DMS79 (cell line): Measurements from ENCODE around the gene ABCB8.

Source experiments
- DNase-seq: peaks from one replicate; lab custom pipeline; 2025; lab: John Stamatoyannopoulos, UW

The ABCB8 gene

GRCh38 chr7:151057989-151058780, 29.9 kb downstream of the ABCB8 start:
- DNase-seq, result peak; percentile 98

- DNase-seq, result peak; percentile 51
Observed at GRCh38 chr7:151058781-151059366, 30.6 kb downstream of the ABCB8 start.

GRCh38 chr7:151059367-151060112, 31.3 kb downstream of the ABCB8 start, which contains the start of gene SLC4A2:
SLC4A2 (plus strand) TSS chr7:151059589; CDS start chr7:151061988, 2,399 bp downstream.
- no peak for DNase-seq

GRCh38 chr7:151060113-151060415, 31.8 kb downstream of the ABCB8 start:
- DNase-seq, result no peak

- no peak for DNase-seq
Observed at GRCh38 chr7:151060416-151061212, 32.4 kb downstream of the ABCB8 start.

- no peak for DNase-seq
Observed at GRCh38 chr7:151061213-151062110, 33.2 kb downstream of the ABCB8 start.

- no peak for DNase-seq
Observed at GRCh38 chr7:151062111-151062398, 33.8 kb downstream of the ABCB8 start.

GRCh38 chr7:151062399-151063211, 34.4 kb downstream of the ABCB8 start:
- DNase-seq, result no peak

- DNase-seq, result no peak
Observed at GRCh38 chr7:151063212-151063561, 34.9 kb downstream of the ABCB8 start.

- no peak for DNase-seq
Observed at GRCh38 chr7:151064454-151064853, 36.2 kb downstream of the ABCB8 start.

- no peak for DNase-seq
Observed at GRCh38 chr7:151064993-151065392, 36.7 kb downstream of the ABCB8 start.

- DNase-seq, result no peak
Observed at GRCh38 chr7:151065516-151065915, 37.3 kb downstream of the ABCB8 start.

GRCh38 chr7:151066273-151066974, 38.2 kb downstream of the ABCB8 start:
- no peak for DNase-seq

GRCh38 chr7:151068069-151068773, 40.0 kb downstream of the ABCB8 start:
- DNase-seq, result no peak

GRCh38 chr7:151069841-151070573, 41.8 kb downstream of the ABCB8 start:
- no peak for DNase-seq

- no peak for DNase-seq
Observed at GRCh38 chr7:151070574-151070960, 42.3 kb downstream of the ABCB8 start.

GRCh38 chr7:151071032-151071866, 43.0 kb downstream of the ABCB8 start:
- DNase-seq, result no peak

- DNase-seq, result no peak
Observed at GRCh38 chr7:151073990-151074389, 45.7 kb downstream of the ABCB8 start.
